ENCODE data around the gene CYP1B1.

DNA sequence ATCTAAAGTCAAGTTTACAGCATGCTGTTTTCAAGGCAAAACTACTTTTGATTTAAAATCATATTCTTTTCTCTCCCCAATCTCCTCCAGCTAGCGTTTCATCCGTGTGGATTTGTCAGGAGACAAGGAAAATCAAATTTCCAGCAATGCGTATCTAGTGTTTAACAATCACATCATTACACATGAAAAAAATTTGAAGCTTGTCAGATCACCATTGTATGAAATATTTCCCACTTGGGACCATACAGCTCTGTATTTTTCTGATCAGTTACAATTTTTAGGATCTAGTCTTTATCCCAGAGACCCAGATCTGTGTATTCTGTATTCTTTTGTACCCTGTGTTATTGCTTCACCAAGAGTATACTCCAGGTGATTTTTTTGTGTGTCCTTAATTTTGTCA is 28.6 kb upstream of the CYP1B1 start:
- TF ChIP-seq, protein P1, sequence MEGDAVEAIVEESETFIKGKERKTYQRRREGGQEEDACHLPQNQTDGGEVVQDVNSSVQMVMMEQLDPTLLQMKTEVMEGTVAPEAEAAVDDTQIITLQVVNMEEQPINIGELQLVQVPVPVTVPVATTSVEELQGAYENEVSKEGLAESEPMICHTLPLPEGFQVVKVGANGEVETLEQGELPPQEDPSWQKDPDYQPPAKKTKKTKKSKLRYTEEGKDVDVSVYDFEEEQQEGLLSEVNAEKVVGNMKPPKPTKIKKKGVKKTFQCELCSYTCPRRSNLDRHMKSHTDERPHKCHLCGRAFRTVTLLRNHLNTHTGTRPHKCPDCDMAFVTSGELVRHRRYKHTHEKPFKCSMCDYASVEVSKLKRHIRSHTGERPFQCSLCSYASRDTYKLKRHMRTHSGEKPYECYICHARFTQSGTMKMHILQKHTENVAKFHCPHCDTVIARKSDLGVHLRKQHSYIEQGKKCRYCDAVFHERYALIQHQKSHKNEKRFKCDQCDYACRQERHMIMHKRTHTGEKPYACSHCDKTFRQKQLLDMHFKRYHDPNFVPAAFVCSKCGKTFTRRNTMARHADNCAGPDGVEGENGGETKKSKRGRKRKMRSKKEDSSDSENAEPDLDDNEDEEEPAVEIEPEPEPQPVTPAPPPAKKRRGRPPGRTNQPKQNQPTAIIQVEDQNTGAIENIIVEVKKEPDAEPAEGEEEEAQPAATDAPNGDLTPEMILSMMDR (IDR thresholded peaks at IDR 0.05; ENCODE audit: low read depth, low read length), result no peak
- TF ChIP-seq POLR2A (IDR thresholded peaks at IDR 0.05; ENCODE audit: extremely low read depth, insufficient read length) (no peak), MYC (IDR thresholded peaks at IDR 0.05; ENCODE audit: low read depth, low read length) (no peak)
- TF ChIP-seq, protein P2, sequence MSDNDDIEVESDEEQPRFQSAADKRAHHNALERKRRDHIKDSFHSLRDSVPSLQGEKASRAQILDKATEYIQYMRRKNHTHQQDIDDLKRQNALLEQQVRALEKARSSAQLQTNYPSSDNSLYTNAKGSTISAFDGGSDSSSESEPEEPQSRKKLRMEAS (IDR thresholded peaks at IDR 0.05; ENCODE audit: low read depth, low read length), result no peak
